Measurements from ENCODE around the gene DLX4.

- TF ChIP-seq, protein P1, sequence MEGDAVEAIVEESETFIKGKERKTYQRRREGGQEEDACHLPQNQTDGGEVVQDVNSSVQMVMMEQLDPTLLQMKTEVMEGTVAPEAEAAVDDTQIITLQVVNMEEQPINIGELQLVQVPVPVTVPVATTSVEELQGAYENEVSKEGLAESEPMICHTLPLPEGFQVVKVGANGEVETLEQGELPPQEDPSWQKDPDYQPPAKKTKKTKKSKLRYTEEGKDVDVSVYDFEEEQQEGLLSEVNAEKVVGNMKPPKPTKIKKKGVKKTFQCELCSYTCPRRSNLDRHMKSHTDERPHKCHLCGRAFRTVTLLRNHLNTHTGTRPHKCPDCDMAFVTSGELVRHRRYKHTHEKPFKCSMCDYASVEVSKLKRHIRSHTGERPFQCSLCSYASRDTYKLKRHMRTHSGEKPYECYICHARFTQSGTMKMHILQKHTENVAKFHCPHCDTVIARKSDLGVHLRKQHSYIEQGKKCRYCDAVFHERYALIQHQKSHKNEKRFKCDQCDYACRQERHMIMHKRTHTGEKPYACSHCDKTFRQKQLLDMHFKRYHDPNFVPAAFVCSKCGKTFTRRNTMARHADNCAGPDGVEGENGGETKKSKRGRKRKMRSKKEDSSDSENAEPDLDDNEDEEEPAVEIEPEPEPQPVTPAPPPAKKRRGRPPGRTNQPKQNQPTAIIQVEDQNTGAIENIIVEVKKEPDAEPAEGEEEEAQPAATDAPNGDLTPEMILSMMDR (IDR thresholded peaks at IDR 0.05): no peak
- TF ChIP-seq POLR2AphosphoS5 (IDR thresholded peaks at IDR 0.05; ENCODE audit: low read depth, low read length) (no peak), REST (IDR thresholded peaks at IDR 0.05; ENCODE audit: insufficient read depth in 1 of 2, low read depth in 2 of 2, low read length in 1 of 2) (no peak), SIN3A (IDR thresholded peaks at IDR 0.05; ENCODE audit: borderline replicate concordance, insufficient read depth, low read depth, low read length) (no peak), TCF7L2 (IDR thresholded peaks at IDR 0.05; ENCODE audit: low read depth, low read length) (no peak)
Measured at GRCh38 chr17:49964769-49965523, 4.0 kb upstream of the DLX4 start.

Data from Panc1 (cell line).